HL-60/S4 treated with retinoic acid at 250 ng/mL for 4 days and 3 days (cell line): ENCODE data around the gene PRKCA.
"Not testable (repeated sequence)": the region's sequence is repeated elsewhere in the genome, so short reads cannot be mapped to it uniquely, and the experiment has no call there.

ENCODE experiments used
- in situ Hi-C: fragments of 300-500 bp; cut with MboI; formaldehyde crosslinking; loops from 2 replicates; pipeline ENCODE4 v1.7.0; 2022; ENCODE audit warnings: low sequenced_read_pairs

The PRKCA gene

GRCh38 chr17:66480802-66481201, 178.4 kb downstream of the PRKCA start:
- in situ Hi-C loops: no loop called here

- in situ Hi-C loops: no loop called here
These were observed 178.9 kb downstream of the PRKCA start for GRCh38 chr17:66481271-66481670.

GRCh38 chr17:66483906-66484305, 181.5 kb downstream of the PRKCA start:
- in situ Hi-C loops: no loop called here

- in situ Hi-C loops: no loop called here
These were observed 183.0 kb downstream of the PRKCA start for GRCh38 chr17:66485309-66485947.

- in situ Hi-C loops: no loop called here
These were observed 184.7 kb downstream of the PRKCA start for GRCh38 chr17:66487121-66487520.

- in situ Hi-C loops: no loop called here
These were observed 185.6 kb downstream of the PRKCA start for GRCh38 chr17:66487981-66488468.

GRCh38 chr17:66488864-66489263, 186.5 kb downstream of the PRKCA start:
- in situ Hi-C loops: no loop called here

- in situ Hi-C loops: not testable (repeated sequence)
These were observed 187.2 kb downstream of the PRKCA start for GRCh38 chr17:66489576-66489975.

GRCh38 chr17:66491213-66491612, 188.8 kb downstream of the PRKCA start:
- in situ Hi-C loops: no loop called here

GRCh38 chr17:66491665-66492064, 189.3 kb downstream of the PRKCA start:
- in situ Hi-C loops: no loop called here

GRCh38 chr17:66492080-66492479, 189.7 kb downstream of the PRKCA start:
- in situ Hi-C loops: no loop called here

- in situ Hi-C loops: no loop called here
These were observed 190.2 kb downstream of the PRKCA start for GRCh38 chr17:66492561-66493005.

GRCh38 chr17:66493283-66494019, 191.0 kb downstream of the PRKCA start:
- in situ Hi-C loops: no loop called here

- in situ Hi-C loops: no loop called here
These were observed 191.8 kb downstream of the PRKCA start for GRCh38 chr17:66494023-66494803.

GRCh38 chr17:66495035-66495434, 192.6 kb downstream of the PRKCA start:
- in situ Hi-C loops: no loop called here

- in situ Hi-C loops: no loop called here
These were observed 193.9 kb downstream of the PRKCA start for GRCh38 chr17:66496306-66496705.

GRCh38 chr17:66498580-66498979, 196.2 kb downstream of the PRKCA start:
- in situ Hi-C loops: no loop called here

GRCh38 chr17:66506641-66507040, 204.2 kb downstream of the PRKCA start:
- in situ Hi-C loops: no loop called here

- in situ Hi-C loops: no loop called here
These were observed 204.9 kb downstream of the PRKCA start for GRCh38 chr17:66507103-66507923.

- in situ Hi-C loops: no loop called here
These were observed 205.8 kb downstream of the PRKCA start for GRCh38 chr17:66507982-66508760.
